Activated naive CD8-positive, alpha-beta T cell treated with anti-CD3 and anti-CD28 coated beads, Interleukin-2, amount 10 ng/mL, durations not matched to agents 7 days and 5 days (primary cell): Measurements from ENCODE around the gene FYB1. TPM values are rescaled to one million over a fixed set of nuclear protein-coding genes. Genes with fewer than 3 reads are reported as not detected.
A peak's percentile ranks its signal among the peaks of the same experiment; 100 is the strongest.

Experiments used
- ATAC-seq: fragments of 150-1000 bp; cut with Tn5 transposase; one replicate; pipeline ENCODE4 v1.10.0; 2021; ENCODE audit warnings: low read depth, moderate library complexity
- POLR2A ChIA-PET: fragments of 350-600 bp; sonication (Branson Sonifier 250); formaldehyde crosslinking; loops from one replicate; lab custom pipeline; 2021; ENCODE audit warnings: antibody characterized with exemption; lab: Charles Lee
- DNase-seq: peaks from one replicate; pipeline ENCODE4 v3.0.0; 2021
- H3K27ac Mint-ChIP-seq: one replicate; pipeline ENCODE4 v1.8.0; 2022; ENCODE audit warnings: mild to moderate bottlenecking, mixed read lengths
- H3K27me3 Mint-ChIP-seq: one replicate; pipeline ENCODE4 v1.8.0; 2022; ENCODE audit warnings: mild to moderate bottlenecking, moderate library complexity, mixed read lengths
- H3K36me3 Mint-ChIP-seq: one replicate; pipeline ENCODE4 v1.8.0; 2021; ENCODE audit warnings: mild to moderate bottlenecking, mixed read lengths
- H3K4me1 Mint-ChIP-seq: one replicate; pipeline ENCODE4 v1.8.0; 2021; ENCODE audit warnings: mixed read lengths
- H3K4me3 Mint-ChIP-seq: one replicate; pipeline ENCODE4 v1.8.0; 2022; ENCODE audit warnings: mild to moderate bottlenecking, moderate library complexity, mixed read lengths
- H3K9me3 Mint-ChIP-seq: one replicate; pipeline ENCODE4 v1.8.0; 2021; ENCODE audit warnings: mixed read lengths
- total RNA-seq, 2 experiments: library from RNA; stranded (reverse); gene quantifications; one replicate each; pipeline ENCODE4 v1.2.3, GENCODE V29; 2021

The FYB1 gene
- total RNA-seq, 2 experiments from 2014 or later = 355 to 358 TPM

- H3K9me3 Mint-ChIP-seq = no peaks in the 10 kb centered on the region
- DNase-seq (no peak), ATAC-seq (no peak)
- peaks cover 18% of the 10 kb centered on the region for H3K4me1 Mint-ChIP-seq
- H3K36me3 Mint-ChIP-seq = peaks cover 57% of the 10 kb centered on the region
- POLR2A ChIA-PET = no interaction called here
- no peaks in the 10 kb centered on the region for H3K27me3 Mint-ChIP-seq
- H3K27ac Mint-ChIP-seq = no peak overlapping the region
- no peak overlapping the region for H3K4me3 Mint-ChIP-seq
Measured at GRCh38 chr5:39130716-39131115, 88.6 kb downstream of the FYB1 start.

- Mint-ChIP-seq H3K9me3 (no peaks in the 10 kb centered on the region), H3K4me1 (peaks cover 11% of the 10 kb centered on the region), H3K27ac (no peak overlapping the region), H3K27me3 (no peaks in the 10 kb centered on the region), H3K4me3 (no peak overlapping the region), H3K36me3 (peaks cover 49% of the 10 kb centered on the region)
- no peak for ATAC-seq
- no peak for DNase-seq
- POLR2A ChIA-PET = no interaction called here
Measured at GRCh38 chr5:39121922-39122321, 97.4 kb downstream of the FYB1 start.

- POLR2A ChIA-PET = interaction anchor here (0.8 kb wide), 1 partner anchor 96 kb away, joined by 3 read pairs; no protein-coding TSS in a partner anchor
- H3K4me3 Mint-ChIP-seq = no peak overlapping the region
- H3K27me3 Mint-ChIP-seq = no peaks in the 10 kb centered on the region
- no peaks in the 10 kb centered on the region for H3K9me3 Mint-ChIP-seq
- peaks cover 52% of the 10 kb centered on the region for H3K36me3 Mint-ChIP-seq
- no peak for DNase-seq
- peaks cover 15% of the 10 kb centered on the region for H3K4me1 Mint-ChIP-seq
- no peak for ATAC-seq
- H3K27ac Mint-ChIP-seq = no peak overlapping the region
Measured at GRCh38 chr5:39121315-39121714, 98.0 kb downstream of the FYB1 start.

- H3K36me3 Mint-ChIP-seq = peaks cover 56% of the 10 kb centered on the region
- no peaks in the 10 kb centered on the region for H3K9me3 Mint-ChIP-seq
- POLR2A ChIA-PET = no interaction called here
- H3K27ac Mint-ChIP-seq = peak overlapping the region; percentile 42
- H3K4me1 Mint-ChIP-seq = peaks cover 18% of the 10 kb centered on the region
- H3K27me3 Mint-ChIP-seq = no peaks in the 10 kb centered on the region
- DNase-seq (no peak), ATAC-seq (no peak)
- no peak overlapping the region for H3K4me3 Mint-ChIP-seq
Measured at GRCh38 chr5:39120052-39120420, 99.3 kb downstream of the FYB1 start.

- Mint-ChIP-seq H3K27me3 (no peaks in the 10 kb centered on the region), H3K9me3 (no peaks in the 10 kb centered on the region), H3K4me1 (peaks cover 18% of the 10 kb centered on the region), H3K4me3 (no peak overlapping the region), H3K27ac (no peak overlapping the region), H3K36me3 (peaks cover 60% of the 10 kb centered on the region)
- no peak for ATAC-seq
- POLR2A ChIA-PET = no interaction called here
- DNase-seq = no peak
Measured at GRCh38 chr5:39119404-39120051, 99.8 kb downstream of the FYB1 start.

GRCh38 chr5:39118638-39119037, 100.7 kb downstream of the FYB1 start:
- H3K27ac Mint-ChIP-seq = no peak overlapping the region
- no peak for ATAC-seq
- H3K4me3 Mint-ChIP-seq = no peak overlapping the region
- H3K4me1 Mint-ChIP-seq = peaks cover 18% of the 10 kb centered on the region
- no peaks in the 10 kb centered on the region for H3K9me3 Mint-ChIP-seq
- no peaks in the 10 kb centered on the region for H3K27me3 Mint-ChIP-seq
- POLR2A ChIA-PET = no interaction called here
- H3K36me3 Mint-ChIP-seq = peaks cover 53% of the 10 kb centered on the region
- no peak for DNase-seq

GRCh38 chr5:39117401-39117800, 102.0 kb downstream of the FYB1 start:
- DNase-seq (no peak), ATAC-seq (no peak)
- no peak overlapping the region for H3K4me3 Mint-ChIP-seq
- H3K27me3 Mint-ChIP-seq = no peaks in the 10 kb centered on the region
- H3K9me3 Mint-ChIP-seq = no peaks in the 10 kb centered on the region
- POLR2A ChIA-PET = no interaction called here
- no peak overlapping the region for H3K27ac Mint-ChIP-seq
- H3K4me1 Mint-ChIP-seq = peaks cover 18% of the 10 kb centered on the region
- peaks cover 54% of the 10 kb centered on the region for H3K36me3 Mint-ChIP-seq

GRCh38 chr5:39116344-39117170, 102.8 kb downstream of the FYB1 start:
- H3K4me1 Mint-ChIP-seq = peaks cover 15% of the 10 kb centered on the region
- ATAC-seq (no peak), DNase-seq (no peak)
- no peaks in the 10 kb centered on the region for H3K9me3 Mint-ChIP-seq
- no peak overlapping the region for H3K4me3 Mint-ChIP-seq
- H3K27ac Mint-ChIP-seq = no peak overlapping the region
- POLR2A ChIA-PET = no interaction called here
- H3K27me3 Mint-ChIP-seq = no peaks in the 10 kb centered on the region
- H3K36me3 Mint-ChIP-seq = peaks cover 47% of the 10 kb centered on the region

GRCh38 chr5:39115644-39116343, 103.6 kb downstream of the FYB1 start:
- DNase-seq (no peak), ATAC-seq (no peak)
- no peaks in the 10 kb centered on the region for H3K27me3 Mint-ChIP-seq
- H3K9me3 Mint-ChIP-seq = no peaks in the 10 kb centered on the region
- no peak overlapping the region for H3K27ac Mint-ChIP-seq
- H3K36me3 Mint-ChIP-seq = peaks cover 45% of the 10 kb centered on the region
- no peak overlapping the region for H3K4me3 Mint-ChIP-seq
- peaks cover 15% of the 10 kb centered on the region for H3K4me1 Mint-ChIP-seq
- POLR2A ChIA-PET = no interaction called here

GRCh38 chr5:39114155-39114554, 105.2 kb downstream of the FYB1 start:
- no peak overlapping the region for H3K4me3 Mint-ChIP-seq
- peaks cover 15% of the 10 kb centered on the region for H3K4me1 Mint-ChIP-seq
- H3K9me3 Mint-ChIP-seq = no peaks in the 10 kb centered on the region
- POLR2A ChIA-PET = no interaction called here
- H3K27ac Mint-ChIP-seq = no peak overlapping the region
- DNase-seq = no peak
- no peak for ATAC-seq
- H3K36me3 Mint-ChIP-seq = peaks cover 47% of the 10 kb centered on the region
- H3K27me3 Mint-ChIP-seq = no peaks in the 10 kb centered on the region

- Mint-ChIP-seq H3K27me3 (no peaks in the 10 kb centered on the region), H3K9me3 (no peaks in the 10 kb centered on the region), H3K36me3 (peaks cover 45% of the 10 kb centered on the region), H3K4me3 (no peak overlapping the region), H3K4me1 (peaks cover 15% of the 10 kb centered on the region), H3K27ac (no peak overlapping the region)
- POLR2A ChIA-PET = no interaction called here
- DNase-seq = no peak
- no peak for ATAC-seq
Measured at GRCh38 chr5:39113354-39113953, 105.9 kb downstream of the FYB1 start.

GRCh38 chr5:39109606-39110005, 109.8 kb downstream of the FYB1 start:
- H3K9me3 Mint-ChIP-seq = no peaks in the 10 kb centered on the region
- peaks cover 1% of the 10 kb centered on the region for H3K4me1 Mint-ChIP-seq
- no peak for DNase-seq
- POLR2A ChIA-PET = no interaction called here
- H3K36me3 Mint-ChIP-seq = peaks cover 20% of the 10 kb centered on the region
- ATAC-seq = no peak
- no peak overlapping the region for H3K27ac Mint-ChIP-seq
- no peaks in the 10 kb centered on the region for H3K27me3 Mint-ChIP-seq
- no peak overlapping the region for H3K4me3 Mint-ChIP-seq

GRCh38 chr5:39108987-39109386, 110.4 kb downstream of the FYB1 start:
- Mint-ChIP-seq H3K36me3 (peaks cover 25% of the 10 kb centered on the region), H3K9me3 (no peaks in the 10 kb centered on the region), H3K27me3 (no peaks in the 10 kb centered on the region), H3K4me3 (no peak overlapping the region), H3K4me1 (peaks cover 1% of the 10 kb centered on the region), H3K27ac (no peak overlapping the region)
- DNase-seq (no peak), ATAC-seq (no peak)
- POLR2A ChIA-PET = no interaction called here
